Stomach (tissue), 4 donors: ENCODE results near the gene HAGHL.

Experiments used
- EP300 ChIP-seq: sonication (generic); formaldehyde crosslinking; IDR thresholded peaks from one replicate; pipeline ENCODE4 v1.6.1; 2017; ENCODE audit warnings: antibody characterized with exemption
- POLR2A ChIP-seq, 4 donors: fragments of 450-650 bp; IDR thresholded peaks; one replicate each; pipeline ENCODE4 v1.6.1; 2016; ENCODE audit warnings: antibody characterized with exemption in 4 of 4, control low read depth in 2 of 4, mild to moderate bottlenecking in 1 of 4, moderate library complexity in 1 of 4
- POLR2AphosphoS5 ChIP-seq, 3 donors: sonication (generic); formaldehyde crosslinking; IDR thresholded peaks; one replicate each; pipeline ENCODE4 v1.6.1; 2016; ENCODE audit warnings: antibody characterized with exemption in 3 of 3
- TF ChIP-seq, protein P1 (sequence below), 7 experiments: fragments of 450-650 bp in 4 of 7; fragments of 200-600 bp in 3 of 7; sonication (generic) in 3 of 7; IDR thresholded peaks; one replicate each; pipeline ENCODE4 v1.5.1; 2016 to 2019; ENCODE audit warnings: antibody characterized with exemption in 7 of 7, control low read depth in 2 of 7, mild to moderate bottlenecking in 1 of 7

DNA sequence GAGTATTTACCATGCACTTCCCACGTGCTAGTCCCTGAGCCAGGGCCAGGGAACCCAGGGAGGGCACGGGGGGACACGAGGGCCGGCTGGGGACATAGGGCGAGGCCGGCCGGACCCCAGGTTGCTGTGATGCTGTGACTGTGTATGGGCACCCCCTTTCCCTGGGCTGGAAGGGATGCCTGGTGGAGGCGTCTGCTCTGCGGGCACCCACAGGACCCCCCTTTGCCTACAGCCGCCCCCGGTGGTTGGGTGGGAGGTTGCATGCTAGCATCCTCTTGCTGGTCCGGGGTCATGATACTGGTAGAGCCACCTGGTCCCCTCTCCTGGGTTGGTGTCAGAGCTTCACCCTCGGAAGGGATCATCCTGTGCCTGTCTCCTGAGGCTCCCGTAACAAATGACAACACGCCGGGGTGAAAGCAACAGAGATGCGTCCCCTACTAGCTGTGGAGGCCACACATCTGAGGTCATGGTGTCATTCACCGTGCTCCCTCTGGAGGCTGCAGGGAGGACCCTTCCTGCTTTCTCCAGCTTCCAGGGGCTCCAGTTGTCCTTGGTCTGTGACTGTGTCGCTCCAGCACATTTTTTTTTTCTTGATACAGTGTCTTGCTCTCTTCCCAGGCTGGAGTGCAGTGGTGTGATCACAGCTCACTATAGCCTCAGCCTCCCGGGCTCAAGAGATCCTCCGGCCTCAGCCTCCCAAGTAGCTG is 17.0 kb downstream of the HAGHL start:
- no peak for TF ChIP-seq POLR2A (IDR thresholded peaks at IDR 0.05)
- TF ChIP-seq, protein P1, sequence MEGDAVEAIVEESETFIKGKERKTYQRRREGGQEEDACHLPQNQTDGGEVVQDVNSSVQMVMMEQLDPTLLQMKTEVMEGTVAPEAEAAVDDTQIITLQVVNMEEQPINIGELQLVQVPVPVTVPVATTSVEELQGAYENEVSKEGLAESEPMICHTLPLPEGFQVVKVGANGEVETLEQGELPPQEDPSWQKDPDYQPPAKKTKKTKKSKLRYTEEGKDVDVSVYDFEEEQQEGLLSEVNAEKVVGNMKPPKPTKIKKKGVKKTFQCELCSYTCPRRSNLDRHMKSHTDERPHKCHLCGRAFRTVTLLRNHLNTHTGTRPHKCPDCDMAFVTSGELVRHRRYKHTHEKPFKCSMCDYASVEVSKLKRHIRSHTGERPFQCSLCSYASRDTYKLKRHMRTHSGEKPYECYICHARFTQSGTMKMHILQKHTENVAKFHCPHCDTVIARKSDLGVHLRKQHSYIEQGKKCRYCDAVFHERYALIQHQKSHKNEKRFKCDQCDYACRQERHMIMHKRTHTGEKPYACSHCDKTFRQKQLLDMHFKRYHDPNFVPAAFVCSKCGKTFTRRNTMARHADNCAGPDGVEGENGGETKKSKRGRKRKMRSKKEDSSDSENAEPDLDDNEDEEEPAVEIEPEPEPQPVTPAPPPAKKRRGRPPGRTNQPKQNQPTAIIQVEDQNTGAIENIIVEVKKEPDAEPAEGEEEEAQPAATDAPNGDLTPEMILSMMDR (IDR thresholded peaks at IDR 0.05) = no peak
- TF ChIP-seq EP300 = no peak
- TF ChIP-seq POLR2AphosphoS5 (IDR thresholded peaks at IDR 0.05) = no peak
